ENCODE measurements around the gene OTUD4. TPM values are rescaled to one million over a fixed set of nuclear protein-coding genes. Genes with fewer than 3 reads are reported as not detected.

Gene OTUD4
- polyA plus RNA-seq, 3 donors from 2014 or later, result 3.0 to 13.0 (median 8.2) TPM

DNA sequence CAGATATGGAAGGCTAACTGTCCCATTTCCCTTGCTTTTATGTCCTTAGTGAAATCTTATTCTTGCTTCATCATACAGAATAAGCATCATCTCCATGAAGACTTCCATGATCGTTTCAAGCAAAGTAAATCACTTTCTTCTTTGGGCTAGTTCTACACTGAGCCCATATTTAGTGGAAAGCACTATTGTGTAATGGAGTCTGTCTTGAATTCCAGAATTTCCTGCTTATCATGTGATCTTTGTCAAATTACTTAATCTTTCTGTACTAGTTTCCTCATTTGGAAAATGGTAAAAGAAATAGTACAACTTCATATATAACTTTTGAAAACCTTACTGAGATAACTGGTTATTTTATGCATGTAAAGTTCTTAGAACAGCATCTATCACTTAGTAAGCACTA lies 90.0 kb downstream of the OTUD4 start:
- H3K27ac Mint-ChIP-seq, result no peak overlapping the region
- DNase-seq, result no peak
- H3K4me3 Mint-ChIP-seq, result no peak overlapping the region
- H3K36me3 Mint-ChIP-seq, result peaks cover 23 to 50% (median 33%) of the 10 kb centered on the region in 3 donors
- H3K4me1 Mint-ChIP-seq, result peaks cover 15 to 48% of the 10 kb centered on the region in 2 donors
- H3K27me3 Mint-ChIP-seq (ENCODE audit: low read depth in 3 of 3), result peaks cover 0 to 3% (median 0%) of the 10 kb centered on the region in 3 donors
- no peaks in the 10 kb centered on the region for H3K9me3 Mint-ChIP-seq

DNA sequence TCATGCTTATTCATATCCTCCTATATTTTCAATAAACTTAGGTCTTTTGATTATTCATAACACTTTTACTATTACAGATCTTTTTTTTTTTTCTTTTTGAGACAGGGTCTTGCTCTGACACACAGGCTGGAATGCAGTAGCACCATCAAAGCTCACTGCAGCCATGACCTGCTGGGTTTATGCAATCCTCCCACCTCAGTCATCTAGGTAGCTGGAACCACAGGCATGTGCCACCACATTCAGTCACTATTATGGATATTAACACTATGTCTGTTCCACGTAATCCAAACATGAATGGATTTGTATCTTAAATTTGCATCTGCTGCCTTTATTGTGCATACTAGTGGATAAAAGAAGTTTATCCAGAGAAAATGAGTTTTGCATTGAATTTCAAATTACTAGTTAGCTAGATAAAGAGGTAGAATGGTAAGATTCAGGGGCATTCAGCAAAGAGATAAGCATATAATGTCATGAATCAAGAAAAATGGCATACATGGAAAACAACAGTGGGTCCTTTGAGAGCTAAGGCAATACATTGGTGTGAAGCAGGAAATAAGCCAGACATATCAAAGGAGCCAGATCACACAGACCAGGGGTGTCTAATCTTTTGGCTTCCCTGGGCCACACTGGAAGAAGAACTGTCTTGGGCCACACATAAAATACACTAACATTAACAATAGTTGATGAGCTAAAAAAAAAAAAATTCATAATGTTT lies 96.3 kb downstream of the OTUD4 start:
- H3K36me3 Mint-ChIP-seq, result peaks cover 6 to 12% (median 8%) of the 10 kb centered on the region in 3 donors
- peaks cover 7 to 27% of the 10 kb centered on the region in 2 donors for H3K4me1 Mint-ChIP-seq
- no peak for DNase-seq

More for the DNA sequence above, 96.3 kb downstream of the OTUD4 start:
- no peak overlapping the region for H3K27ac Mint-ChIP-seq
- no peak overlapping the region for H3K4me3 Mint-ChIP-seq
- no peaks in the 10 kb centered on the region for H3K9me3 Mint-ChIP-seq
- H3K27me3 Mint-ChIP-seq (ENCODE audit: low read depth in 3 of 3), result no peaks in the 10 kb centered on the region

Other genes starting within 250 kb of the OTUD4 start
- 10 to 100 TPM; 32.6 to 39.7 (median 33.0) TPM for gene ANAPC10, start 82.4 kb downstream of the OTUD4 start, polyA plus RNA-seq
- 10 to 100 TPM; 29.2 to 47.6 (median 34.0) TPM for gene ABCE1, start 82.3 kb downstream of the OTUD4 start, polyA plus RNA-seq

Measured in immature natural killer cell (primary cell).